IMR-90 (cell line): ENCODE data around the gene FUT6. TPM values are rescaled to one million over a fixed set of nuclear protein-coding genes. Genes with fewer than 3 reads are reported as not detected.
"Not testable (repeated sequence)": the region's sequence is repeated elsewhere in the genome, so short reads cannot be mapped to it uniquely, and the experiment has no call there.

Experiments
- ATAC-seq: fragments of 200-7000 bp; cut with Tn5 transposase; 2 replicates; pipeline ENCODE4 v1.9.1; 2020; ENCODE audit warnings: low read depth, mild to moderate bottlenecking, moderate library complexity
- BruUV-seq: library from RNA; stranded (reverse); fragments of 400-500 nt; replicated peaks from 2 replicates; lab custom pipeline; 2021; lab: Mats Ljungman, UMichigan
- CTCF ChIA-PET: fragments of 300-600 bp; formaldehyde crosslinking; extraction: SDS; loops from one replicate; lab custom pipeline; 2021; ENCODE audit warnings: antibody characterized with exemption; lab: Yijun Ruan, JAX
- POLR2A ChIA-PET: fragments of 300-600 bp; sonication (Branson Sonifier 250); formaldehyde crosslinking; loops from one replicate; lab custom pipeline; 2022; ENCODE audit warnings: antibody characterized with exemption; ENCODE audit not compliant: unreplicated experiment; lab: Charles Lee
- DNase-seq: peaks from one replicate; pipeline ENCODE4 v3.0.0; 2013
- H2AFZ ChIP-seq: replicated peaks from 2 replicates; pipeline ENCODE3; 2013; ENCODE audit warnings: low read length, mild to moderate bottlenecking; ENCODE audit not compliant: poor library complexity
- H2AK5ac ChIP-seq: 2 replicates; pipeline ENCODE4 v1.6.1; 2013; ENCODE audit warnings: low read depth, low read length, inconsistent platforms
- H2AK9ac ChIP-seq: replicated peaks from 2 replicates; pipeline ENCODE3; 2013; ENCODE audit warnings: mild to moderate bottlenecking, low read depth, low read length, moderate library complexity; ENCODE audit not compliant: poor library complexity
- H2BK120ac ChIP-seq: 2 replicates; pipeline ENCODE4 v1.6.1; 2013; ENCODE audit warnings: low read depth, low read length, inconsistent platforms
- H2BK15ac ChIP-seq: 3 replicates; pipeline ENCODE4 v1.6.1; 2013; ENCODE audit warnings: low read depth, low read length, inconsistent platforms
- H2BK20ac ChIP-seq: 2 replicates; pipeline ENCODE4 v1.6.1; 2013; ENCODE audit warnings: low read depth, mild to moderate bottlenecking, inconsistent platforms, low read length, moderate library complexity
- H2BK5ac ChIP-seq: 2 replicates; pipeline ENCODE4 v1.6.1; 2013; ENCODE audit warnings: mild to moderate bottlenecking, low read depth, low read length, inconsistent platforms; ENCODE audit not compliant: poor library complexity, severe bottlenecking
- H3K14ac ChIP-seq: replicated peaks from 2 replicates; pipeline ENCODE4 v1.6.1; 2013; ENCODE audit warnings: low read depth, low read length, inconsistent platforms
- H3K18ac ChIP-seq: 2 replicates; pipeline ENCODE4 v1.6.1; 2013; ENCODE audit warnings: low read depth, low read length, control low read depth
- H3K23ac ChIP-seq: 2 replicates; pipeline ENCODE4 v1.6.1; 2013; ENCODE audit warnings: low read depth, low read length, inconsistent platforms
- H3K27ac ChIP-seq: 2 replicates; pipeline ENCODE4 v1.5.1; 2013; ENCODE audit warnings: mild to moderate bottlenecking, control low read depth, low read length; ENCODE audit not compliant: insufficient read depth
- H3K27me3 ChIP-seq: 2 replicates; pipeline ENCODE4 v1.6.1; 2013; ENCODE audit warnings: low read length; ENCODE audit not compliant: control insufficient read depth, insufficient read depth
- H3K36me3 ChIP-seq: 2 replicates; pipeline ENCODE4 v1.6.1; 2013; ENCODE audit warnings: low read length, mixed read lengths; ENCODE audit not compliant: control insufficient read depth, insufficient read depth
- H3K4ac ChIP-seq: 2 replicates; pipeline ENCODE4 v1.6.1; 2013; ENCODE audit warnings: low read depth, low read length, inconsistent platforms
- H3K4me1 ChIP-seq: 2 replicates; pipeline ENCODE4 v1.6.1; 2013; ENCODE audit warnings: low read length, mixed read lengths; ENCODE audit not compliant: control insufficient read depth, insufficient read depth
- H3K4me2 ChIP-seq: 2 replicates; pipeline ENCODE4 v1.6.1; 2013; ENCODE audit warnings: low read depth, mild to moderate bottlenecking, control low read depth, low read length, moderate library complexity
- H3K4me3 ChIP-seq: 2 replicates; pipeline ENCODE4 v1.5.1; 2013; ENCODE audit warnings: low read depth, mild to moderate bottlenecking, control low read depth, low read length, moderate library complexity; ENCODE audit not compliant: insufficient read depth
- H3K56ac ChIP-seq: 2 replicates; pipeline ENCODE4 v1.6.1; 2013; ENCODE audit warnings: low read length, inconsistent platforms; ENCODE audit not compliant: insufficient read depth; ENCODE audit errors: extremely low read depth
- H3K79me1 ChIP-seq, 2 experiments: 2 replicates each; pipeline ENCODE4 v1.6.1; 2013; ENCODE audit warnings: low read length in 2 of 2, inconsistent platforms in 1 of 2, low read depth in 1 of 2
- H3K9ac ChIP-seq: 2 replicates; pipeline ENCODE4 v1.6.1; 2013; ENCODE audit warnings: low read depth, low read length, control low read depth
- H3K9me1 ChIP-seq: 2 replicates; pipeline ENCODE4 v1.6.1; 2013; ENCODE audit warnings: low read length, inconsistent platforms; ENCODE audit not compliant: insufficient read depth
- H3K9me3 ChIP-seq: 2 replicates; pipeline ENCODE4 v1.6.1; 2013; ENCODE audit warnings: low read length; ENCODE audit not compliant: control insufficient read depth, insufficient read depth
- H4K20me1 ChIP-seq: 2 replicates; pipeline ENCODE4 v1.6.1; 2013; ENCODE audit warnings: low read length, inconsistent platforms; ENCODE audit not compliant: insufficient read depth
- H4K5ac ChIP-seq: 2 replicates; pipeline ENCODE4 v1.6.1; 2013; ENCODE audit warnings: mild to moderate bottlenecking, low read depth, low read length, control low read depth
- H4K8ac ChIP-seq, 2 experiments: 2 replicates each; pipeline ENCODE4 v1.6.1; 2013; ENCODE audit warnings: low read depth in 2 of 2, low read length in 2 of 2, control low read depth in 1 of 2, inconsistent platforms in 1 of 2
- H4K91ac ChIP-seq: 2 replicates; pipeline ENCODE4 v1.6.1; 2013; ENCODE audit warnings: low read depth, low read length, inconsistent platforms; ENCODE audit not compliant: insufficient read depth
- MAZ ChIP-seq: IDR thresholded peaks from 2 replicates; pipeline ENCODE4 v1.6.1; 2012; ENCODE audit warnings: low read depth, mild to moderate bottlenecking, low read length, improper control_type of control experiment, moderate library complexity, borderline replicate concordance
- WGBS, 2 experiments: methylation state at CpG; one replicate each; pipeline versions ENCODE4 v1.1.5 to v1.1.7; 2013; ENCODE audit warnings: missing lambda C conversion rate in 2 of 2; ENCODE audit not compliant: insufficient read length in 1 of 2; ENCODE audit errors: extremely low coverage in 2 of 2; 5-methylcytosine and 5-hydroxymethylcytosine counted together
- dilution Hi-C: fragments of 300-500 bp; cut with HindIII; formaldehyde crosslinking; loops from one replicate; pipeline ENCODE4 v1.14.3; 2018; ENCODE audit warnings: low sequenced_read_pairs; ENCODE audit not compliant: unreplicated experiment
- in situ Hi-C: fragments of 300-500 bp; cut with MboI; formaldehyde crosslinking; loops from 3 replicates; pipeline ENCODE4 v1.14.3; 2019; ENCODE audit warnings: low sequenced_read_pairs, inconsistent platforms, mixed read lengths
- intact Hi-C: fragments of 100-400 bp; cut with micrococcal nuclease; formaldehyde crosslinking; loops from 2 replicates; pipeline ENCODE4 v1.10.0; 2022
- polyA plus RNA-seq, 3 experiments: library from polyadenylated mRNA; depleted of rRNA; stranded (reverse); fragments of >200 nt; gene quantifications; 2 replicates each; pipeline ENCODE4 v1.2.3, GENCODE V29; 2012; ENCODE audit warnings: low replicate concordance in 1 of 3
- total RNA-seq: library from RNA; depleted of rRNA; stranded (reverse); fragments of >200 nt; gene quantifications from 2 replicates; pipeline ENCODE4 v1.2.3, GENCODE V29; 2012

FUT6 gene
- total and polyA plus RNA-seq, 2 of the 4 experiments (the other 2 are of a cell fraction) = not detected

DNA sequence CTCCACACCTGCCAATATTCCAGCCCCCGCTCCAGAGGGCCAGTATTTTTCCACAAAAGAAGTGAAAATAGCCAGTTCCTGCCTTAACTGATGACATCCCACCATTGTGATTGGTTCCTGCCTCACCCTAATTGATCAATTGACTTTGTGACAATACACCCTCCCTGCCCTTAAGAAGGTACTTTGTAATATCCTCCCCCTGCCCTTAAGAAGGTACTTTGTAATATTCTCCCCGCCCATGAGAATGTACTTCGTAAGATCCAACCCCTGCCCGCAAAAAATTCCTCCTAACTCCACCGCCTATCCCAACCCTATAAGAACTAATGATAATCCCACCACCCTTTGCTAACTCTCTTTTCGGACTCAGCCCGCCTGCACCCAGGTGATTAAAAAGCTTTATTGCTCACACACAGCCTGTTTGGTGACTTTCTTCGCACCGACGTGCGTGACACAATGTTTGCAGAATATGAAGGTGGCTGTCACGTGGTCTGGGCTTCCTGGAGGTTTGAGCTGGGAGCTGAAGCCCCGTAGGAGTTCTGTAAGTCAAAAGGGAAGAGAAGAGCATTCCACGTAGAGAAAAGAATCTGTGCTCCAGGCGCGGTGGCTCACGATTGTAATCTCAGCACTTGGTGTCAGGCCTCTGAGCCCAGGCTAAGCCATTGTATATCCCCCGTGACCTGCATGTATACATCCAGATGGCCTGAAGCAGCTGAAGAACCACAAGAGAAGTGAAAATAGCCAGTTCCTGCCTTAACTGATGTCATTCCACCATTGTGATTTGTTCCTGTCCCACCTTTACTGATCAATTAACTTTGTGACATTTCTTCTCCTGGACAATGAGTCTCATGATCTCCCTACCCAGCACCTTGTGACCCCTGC is 17.9 kb upstream of the FUT6 start (continued):
- no peak for TF ChIP-seq MAZ

DNA sequence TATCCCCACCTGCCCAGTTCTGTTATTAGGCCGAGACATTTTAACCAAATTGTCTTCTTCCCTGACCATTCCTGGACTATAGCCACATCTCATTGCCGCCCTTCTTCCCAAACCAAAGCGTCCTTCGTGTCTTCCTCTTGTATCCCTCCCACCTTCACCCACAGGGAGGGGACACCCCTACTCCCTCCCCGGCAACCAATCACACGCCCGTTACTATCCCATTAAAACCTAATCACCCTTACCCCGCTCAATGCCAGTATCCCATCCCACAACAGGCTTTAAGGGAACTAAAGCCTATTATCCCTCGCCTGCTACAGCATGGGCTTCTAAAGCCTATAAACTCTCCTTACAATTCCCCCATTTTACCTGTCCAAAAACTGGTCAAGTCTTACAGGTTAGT is 15.6 kb upstream of the FUT6 start:
- H3K18ac ChIP-seq, BruUV-seq, H2AFZ ChIP-seq, H4K91ac ChIP-seq, intact Hi-C loops, H2AK9ac ChIP-seq, H3K36me3 ChIP-seq, H3K79me1 ChIP-seq, dilution Hi-C loops, H3K9ac ChIP-seq, H4K8ac ChIP-seq, H2BK120ac ChIP-seq, H3K4me1 ChIP-seq, H3K23ac ChIP-seq, H3K56ac ChIP-seq, ATAC-seq, CTCF ChIA-PET, H2BK5ac ChIP-seq, H3K14ac ChIP-seq, H3K27ac ChIP-seq, H3K9me3 ChIP-seq, POLR2A ChIA-PET, in situ Hi-C loops, DNase-seq, H2AK5ac ChIP-seq, H3K4ac ChIP-seq, H2BK20ac ChIP-seq, H4K5ac ChIP-seq, H4K20me1 ChIP-seq, H3K9me1 ChIP-seq, H3K4me2 ChIP-seq, H3K4me3 ChIP-seq, H2BK15ac ChIP-seq: not testable (repeated sequence)
- H3K27me3 ChIP-seq = peaks cover 47% of the 10 kb centered on the region
- WGBS, 2 experiments = 70% methylated on average over 9 of the region's 9 CpGs; no CpG with 5 or more reads in 1 of the 2 experiments

DNA sequence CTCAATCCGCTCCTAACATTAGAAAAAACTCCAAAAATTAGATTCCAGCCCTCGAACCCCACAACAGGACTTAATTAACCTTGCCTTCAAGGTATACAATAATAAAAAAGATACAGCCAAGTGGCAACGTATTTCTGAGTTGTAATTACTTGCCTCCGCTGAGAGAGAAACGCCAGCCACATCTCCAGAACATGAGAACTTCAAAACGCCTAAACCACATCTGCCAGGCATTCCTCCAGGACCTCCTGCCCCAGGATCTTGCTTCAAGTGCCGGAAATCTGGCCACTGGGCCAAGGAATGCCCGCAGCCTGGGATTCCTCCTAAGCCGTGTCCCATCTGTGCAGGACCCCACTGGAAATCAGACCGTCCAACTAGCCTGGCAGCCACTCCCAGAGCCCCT is 14.6 kb upstream of the FUT6 start:
- H3K9ac ChIP-seq, H3K9me1 ChIP-seq, H2BK15ac ChIP-seq, H2AK5ac ChIP-seq, ATAC-seq, H4K20me1 ChIP-seq, DNase-seq, H3K4me3 ChIP-seq, H4K8ac ChIP-seq, H3K9me3 ChIP-seq, H3K18ac ChIP-seq, H3K56ac ChIP-seq, H3K27ac ChIP-seq, H3K4me1 ChIP-seq, H3K14ac ChIP-seq, H3K36me3 ChIP-seq, H3K4me2 ChIP-seq, H4K91ac ChIP-seq, dilution Hi-C loops, H3K4ac ChIP-seq, H3K79me1 ChIP-seq, H3K23ac ChIP-seq, H2AK9ac ChIP-seq, H4K5ac ChIP-seq, H2BK20ac ChIP-seq, H2BK5ac ChIP-seq, H2AFZ ChIP-seq, POLR2A ChIA-PET, in situ Hi-C loops, intact Hi-C loops, BruUV-seq, H2BK120ac ChIP-seq: not testable (repeated sequence)
- peaks cover 44% of the 10 kb centered on the region for H3K27me3 ChIP-seq
- WGBS, 2 experiments = 49% methylated on average over 8 of the region's 10 CpGs; no CpG with 5 or more reads in 1 of the 2 experiments
- CTCF ChIA-PET = interaction anchor here (0.6 kb wide), 1 partner anchor 112 kb away, joined by 4 read pairs; no protein-coding TSS in a partner anchor
